Limb (tissue), 2 donors: Measurements from ENCODE around the gene BLVRA.

Experiments
- DNase-seq, 2 donors: peaks; one replicate each; pipeline ENCODE4 v3.0.0-alpha.2; 2016; ENCODE audit errors: extremely low spot score in 2 of 2

Gene BLVRA

GRCh38 chr7:43749383-43749940 lies 9.0 kb upstream of the BLVRA start:
- no peak for DNase-seq

- DNase-seq = peak; percentile 53 to 68
These were observed 8.2 kb upstream of the BLVRA start for GRCh38 chr7:43750016-43750887.

GRCh38 chr7:43752411-43752810 lies 6.1 kb upstream of the BLVRA start:
- no peak for DNase-seq

- DNase-seq = no peak
These were observed 5.1 kb upstream of the BLVRA start for GRCh38 chr7:43753271-43753810.

GRCh38 chr7:43753843-43754242 lies 4.6 kb upstream of the BLVRA start:
- no peak for DNase-seq

- DNase-seq = no peak
These were observed 3.9 kb upstream of the BLVRA start for GRCh38 chr7:43754596-43754995.

GRCh38 chr7:43756368-43757072 lies 2.0 kb upstream of the BLVRA start:
- no peak for DNase-seq

- DNase-seq = no peak
These were observed 1.3 kb upstream of the BLVRA start for GRCh38 chr7:43757073-43757720.

- DNase-seq = peak in 1 of 2 donors; percentile 13
These were observed 573 bp downstream of the BLVRA start for GRCh38 chr7:43758822-43759683.

- DNase-seq = no peak
These were observed 2.4 kb downstream of the BLVRA start for GRCh38 chr7:43760861-43761260.

- DNase-seq = no peak
These were observed 2.9 kb downstream of the BLVRA start for GRCh38 chr7:43761382-43761781.

- DNase-seq = no peak
These were observed 3.6 kb downstream of the BLVRA start for GRCh38 chr7:43761938-43762692.

- DNase-seq = no peak
These were observed 4.7 kb downstream of the BLVRA start for GRCh38 chr7:43763183-43763582.

GRCh38 chr7:43764039-43764761 lies 5.7 kb downstream of the BLVRA start:
- DNase-seq = no peak

GRCh38 chr7:43764807-43765491 lies 6.5 kb downstream of the BLVRA start:
- DNase-seq = no peak

GRCh38 chr7:43766564-43766963 lies 8.1 kb downstream of the BLVRA start:
- no peak for DNase-seq

- no peak for DNase-seq
These were observed 8.8 kb downstream of the BLVRA start for GRCh38 chr7:43767311-43767710.

- no peak for DNase-seq
These were observed 9.9 kb downstream of the BLVRA start for GRCh38 chr7:43768201-43768886.
